ENCODE results near the gene SYNE1. TPM values are rescaled to one million over a fixed set of nuclear protein-coding genes. Genes with fewer than 3 reads are reported as not detected.
A peak's percentile ranks its signal among the peaks of the same experiment; 100 is the strongest.

SYNE1 gene
- total RNA-seq, 2 experiments from 2014 or later, result 17.7 to 24.0 TPM

DNA sequence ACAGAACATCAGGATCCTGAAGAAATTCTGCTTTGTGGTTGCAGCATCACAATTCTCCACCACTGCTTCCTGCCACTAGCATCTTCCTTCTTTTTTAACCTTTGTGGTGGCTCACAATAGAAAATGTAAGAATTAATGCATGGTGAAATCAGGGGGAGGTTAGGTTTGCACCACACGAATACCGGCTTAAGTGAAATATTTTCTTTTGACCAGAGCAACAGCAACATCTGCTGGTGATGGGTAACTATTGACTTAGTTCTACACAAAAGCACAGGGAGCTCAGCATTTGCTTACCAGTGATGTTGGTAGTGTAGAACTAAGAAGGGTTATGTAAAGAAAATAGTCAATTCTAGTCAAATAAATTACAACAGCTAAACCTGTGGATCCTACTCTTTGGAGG is 280.5 kb downstream of the SYNE1 start:
- H3K4me3 Mint-ChIP-seq, result no peak overlapping the region
- H3K27me3 Mint-ChIP-seq (ENCODE audit: low read depth), result no peaks in the 10 kb centered on the region
- H3K27ac Mint-ChIP-seq, result no peak overlapping the region
- no peaks in the 10 kb centered on the region for H3K36me3 Mint-ChIP-seq (ENCODE audit: low read depth)
- H3K9me3 Mint-ChIP-seq, result no peaks in the 10 kb centered on the region
- peak; percentile 16 for DNase-seq
- intact Hi-C loops (cut with micrococcal nuclease), result loop anchor here (1.0 to 5.0 kb wide), 6 partner anchors 54 to 681 kb away; no protein-coding TSS in a partner anchor
- H3K4me1 Mint-ChIP-seq (ENCODE audit: low read depth), result peaks cover 2% of the 10 kb centered on the region
- CTCF ChIA-PET, result interaction anchor here (0.5 to 1.0 kb wide), 4 partner anchors 20 to 526 kb away, joined by 3 to 8 read pairs (median 4); no protein-coding TSS in a partner anchor

DNA sequence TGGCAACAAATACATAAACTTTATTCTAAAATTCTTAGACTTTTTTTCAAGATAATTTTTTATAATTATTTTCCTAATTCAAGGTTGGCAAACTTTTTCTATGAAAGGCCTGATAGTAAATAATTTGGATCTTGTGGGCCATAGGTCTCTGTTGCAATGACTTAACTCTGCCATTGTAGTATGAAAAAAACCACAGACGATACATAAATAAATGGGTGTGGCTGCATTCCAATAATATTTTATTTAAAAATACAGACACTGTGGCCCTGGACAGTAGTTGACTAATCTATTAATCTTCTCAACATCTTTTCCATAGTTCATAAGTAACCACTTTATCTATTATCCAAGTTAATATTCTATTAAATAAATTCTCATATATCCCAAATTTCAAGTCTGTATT is 281.1 kb downstream of the SYNE1 start:
- H3K27ac Mint-ChIP-seq, result no peak overlapping the region
- intact Hi-C loops (cut with micrococcal nuclease), result loop anchor here (1.0 to 5.0 kb wide), 6 partner anchors 54 to 681 kb away; no protein-coding TSS in a partner anchor
- no peak for DNase-seq
- H3K27me3 Mint-ChIP-seq (ENCODE audit: low read depth), result no peaks in the 10 kb centered on the region
- H3K4me1 Mint-ChIP-seq (ENCODE audit: low read depth), result peaks cover 2% of the 10 kb centered on the region
- H3K9me3 Mint-ChIP-seq, result no peaks in the 10 kb centered on the region
- H3K36me3 Mint-ChIP-seq (ENCODE audit: low read depth), result no peaks in the 10 kb centered on the region
- CTCF ChIA-PET, result no interaction called here
- H3K4me3 Mint-ChIP-seq, result no peak overlapping the region

DNA sequence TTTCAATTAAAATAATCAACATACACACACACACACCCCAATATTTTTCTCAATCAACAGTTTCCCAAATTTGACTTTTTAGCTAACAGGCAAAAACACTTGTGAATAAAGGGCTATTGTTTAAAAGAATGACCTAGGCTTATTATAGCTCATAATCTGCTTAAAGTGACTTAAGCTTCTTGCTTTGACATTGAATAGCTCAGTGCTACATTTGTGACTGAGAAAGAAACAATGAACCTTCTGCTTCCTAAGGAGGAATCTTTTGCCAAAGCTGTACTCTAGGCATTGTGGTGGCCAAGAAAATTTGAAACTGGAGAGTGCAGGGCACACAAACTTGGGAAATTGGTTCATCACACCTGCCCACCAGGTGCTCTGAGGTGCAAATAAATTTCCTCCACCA is 282.0 kb downstream of the SYNE1 start:
- H3K36me3 Mint-ChIP-seq (ENCODE audit: low read depth), result no peaks in the 10 kb centered on the region
- peaks cover 2% of the 10 kb centered on the region for H3K4me1 Mint-ChIP-seq (ENCODE audit: low read depth)
- intact Hi-C loops (cut with micrococcal nuclease), result loop anchor here (5.0 kb wide), 2 partner anchors 53 to 148 kb away; no protein-coding TSS in a partner anchor
- CTCF ChIA-PET, result interaction anchor here (0.7 to 0.8 kb wide), 2 partner anchors 113 to 204 kb away, joined by 3 read pairs; no protein-coding TSS in a partner anchor
- no peaks in the 10 kb centered on the region for H3K27me3 Mint-ChIP-seq (ENCODE audit: low read depth)
- no peak overlapping the region for H3K27ac Mint-ChIP-seq
- H3K9me3 Mint-ChIP-seq, result no peaks in the 10 kb centered on the region
- H3K4me3 Mint-ChIP-seq, result no peak overlapping the region
- no peak for DNase-seq

DNA sequence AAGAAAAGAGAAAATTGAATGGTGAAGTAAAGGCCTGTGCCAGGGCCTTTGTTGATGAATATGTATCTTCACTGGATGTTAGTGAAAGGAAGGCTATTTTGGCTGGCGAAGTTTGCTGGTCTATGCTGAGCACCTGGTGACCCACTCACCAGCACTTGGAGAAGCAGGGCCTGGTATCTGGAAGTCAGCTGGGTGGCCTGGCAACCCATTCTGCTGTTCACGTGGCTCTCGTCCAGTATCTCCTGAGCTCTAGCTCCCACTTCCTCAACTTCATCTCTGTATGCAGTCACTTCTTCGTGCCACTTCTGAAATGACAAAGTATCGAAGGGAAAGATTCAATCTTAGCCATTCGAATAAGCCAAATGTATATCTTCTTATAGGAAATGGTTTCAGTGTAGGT is 283.7 kb downstream of the SYNE1 start:
- no peaks in the 10 kb centered on the region for H3K9me3 Mint-ChIP-seq
- peaks cover 2% of the 10 kb centered on the region for H3K4me1 Mint-ChIP-seq (ENCODE audit: low read depth)
- no peak overlapping the region for H3K4me3 Mint-ChIP-seq
- H3K27ac Mint-ChIP-seq, result no peak overlapping the region
- intact Hi-C loops (cut with micrococcal nuclease), result no loop called here
- no peaks in the 10 kb centered on the region for H3K36me3 Mint-ChIP-seq (ENCODE audit: low read depth)
- CTCF ChIA-PET, result no interaction called here
- no peak for DNase-seq
- no peaks in the 10 kb centered on the region for H3K27me3 Mint-ChIP-seq (ENCODE audit: low read depth)

DNA sequence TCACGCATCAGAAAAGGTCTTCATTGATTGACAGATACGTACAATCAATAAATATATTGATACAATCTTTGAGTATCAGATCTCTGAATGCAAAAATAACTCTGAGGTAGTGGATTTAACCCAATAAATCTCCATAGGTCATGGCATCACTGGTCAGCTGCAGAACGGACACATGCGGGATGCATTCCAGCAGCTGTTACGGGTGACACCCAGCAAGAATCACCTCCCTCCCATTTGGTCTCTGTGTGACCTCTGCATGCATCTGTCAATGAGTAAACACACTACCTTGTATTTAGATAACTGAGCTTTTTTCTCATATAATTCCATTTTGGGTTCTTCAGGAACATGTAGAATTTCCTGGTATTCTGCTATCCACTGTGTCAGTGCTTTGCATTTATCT is 285.4 kb downstream of the SYNE1 start:
- CTCF ChIA-PET, result interaction anchor here (1.1 to 1.5 kb wide), 2 partner anchors 13 to 14 kb away, joined by 4 read pairs; no protein-coding TSS in a partner anchor
- H3K4me1 Mint-ChIP-seq (ENCODE audit: low read depth), result peaks cover 2% of the 10 kb centered on the region
- no peaks in the 10 kb centered on the region for H3K9me3 Mint-ChIP-seq
- H3K4me3 Mint-ChIP-seq, result no peak overlapping the region
- no peaks in the 10 kb centered on the region for H3K27me3 Mint-ChIP-seq (ENCODE audit: low read depth)
- H3K27ac Mint-ChIP-seq, result no peak overlapping the region
- DNase-seq, result no peak
- intact Hi-C loops (cut with micrococcal nuclease), result no loop called here
- no peaks in the 10 kb centered on the region for H3K36me3 Mint-ChIP-seq (ENCODE audit: low read depth)

DNA sequence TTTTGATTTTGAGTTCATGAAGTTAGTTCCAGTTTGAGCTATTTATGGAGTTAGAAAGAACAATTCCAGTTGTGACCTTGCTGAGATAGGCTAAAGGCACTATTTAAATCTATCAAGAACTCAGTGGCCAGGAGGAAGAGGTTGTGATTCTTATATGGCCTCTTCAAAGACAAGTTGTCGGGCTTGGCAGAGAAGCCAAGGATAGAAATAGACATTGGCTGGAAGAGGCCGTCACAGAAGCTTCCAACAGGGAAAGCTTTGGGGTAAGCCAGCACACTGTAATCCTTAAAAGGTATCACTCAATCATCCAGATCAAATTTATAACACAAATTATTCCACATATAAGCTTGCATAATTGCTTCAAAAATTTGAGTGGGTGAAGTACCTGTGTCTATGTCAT is 286.1 kb downstream of the SYNE1 start:
- H3K36me3 Mint-ChIP-seq (ENCODE audit: low read depth), result no peaks in the 10 kb centered on the region
- H3K4me1 Mint-ChIP-seq (ENCODE audit: low read depth), result no peaks in the 10 kb centered on the region
- no peaks in the 10 kb centered on the region for H3K9me3 Mint-ChIP-seq
- CTCF ChIA-PET, result interaction anchor here (0.5 to 1.5 kb wide), 3 partner anchors 12 to 1980 kb away, joined by 3 to 4 read pairs (median 4); no protein-coding TSS in a partner anchor
- no peak overlapping the region for H3K27ac Mint-ChIP-seq
- no peak overlapping the region for H3K4me3 Mint-ChIP-seq
- intact Hi-C loops (cut with micrococcal nuclease), result no loop called here
- H3K27me3 Mint-ChIP-seq (ENCODE audit: low read depth), result no peaks in the 10 kb centered on the region
- no peak for DNase-seq

DNA sequence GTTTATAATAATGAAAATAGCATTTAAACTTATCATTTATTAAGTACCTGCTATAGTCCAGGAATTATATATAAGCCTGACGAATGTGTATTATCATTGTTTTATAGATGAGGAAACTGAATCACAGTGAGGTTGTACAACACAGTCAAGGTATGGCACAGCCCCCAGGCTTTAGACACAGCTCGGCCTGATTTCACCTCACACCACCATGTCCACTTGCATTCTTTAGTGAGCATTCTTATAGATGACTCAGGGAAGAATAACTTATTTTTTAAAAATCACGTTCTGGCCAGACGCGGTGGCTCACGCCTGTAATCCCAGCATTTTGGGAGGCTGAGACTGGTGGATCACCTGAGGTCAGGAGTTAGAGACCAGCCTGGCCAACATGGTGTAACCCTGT is 289.0 kb downstream of the SYNE1 start:
- Mint-ChIP-seq H3K4me3 (no peak overlapping the region), H3K4me1 (ENCODE audit: low read depth) (no peaks in the 10 kb centered on the region), H3K27me3 (ENCODE audit: low read depth) (no peaks in the 10 kb centered on the region), H3K36me3 (ENCODE audit: low read depth) (no peaks in the 10 kb centered on the region), H3K27ac (no peak overlapping the region), H3K9me3 (no peaks in the 10 kb centered on the region)
- intact Hi-C loops (cut with micrococcal nuclease), result no loop called here
- no peak for DNase-seq
- CTCF ChIA-PET, result no interaction called here

DNA sequence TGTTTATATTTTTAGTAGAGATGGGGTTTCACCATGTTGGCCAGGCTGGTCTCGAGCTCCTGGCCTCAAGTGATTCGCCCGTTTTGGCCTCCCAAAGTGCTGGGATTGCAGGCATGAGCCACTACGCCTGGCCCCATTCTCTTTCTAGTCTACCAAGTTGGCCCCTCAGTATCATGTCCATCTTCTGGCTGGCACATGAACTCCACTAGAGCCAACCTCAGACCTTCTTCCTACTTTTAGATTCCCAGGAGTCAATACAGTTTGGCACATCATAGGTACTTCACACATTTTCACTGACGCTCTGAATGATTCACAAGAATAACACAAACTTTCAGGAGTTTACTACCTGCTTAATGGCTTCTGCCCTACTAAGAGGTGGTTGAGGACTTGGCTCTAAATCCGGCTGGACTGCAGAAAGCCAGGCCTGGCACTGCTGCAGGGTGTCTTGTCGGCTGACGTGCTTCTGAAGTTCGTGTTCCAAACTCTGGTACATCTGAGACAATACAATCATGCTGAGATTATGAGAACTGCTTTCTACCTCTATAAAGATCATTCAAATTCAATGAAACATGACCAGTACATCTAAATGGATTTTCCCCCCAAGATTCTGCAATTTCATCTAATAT is 293.3 kb downstream of the SYNE1 start:
- Mint-ChIP-seq H3K36me3 (ENCODE audit: low read depth) (no peaks in the 10 kb centered on the region), H3K4me1 (ENCODE audit: low read depth) (no peaks in the 10 kb centered on the region), H3K27me3 (ENCODE audit: low read depth) (no peaks in the 10 kb centered on the region), H3K4me3 (no peak overlapping the region), H3K9me3 (no peaks in the 10 kb centered on the region), H3K27ac (no peak overlapping the region)
- CTCF ChIA-PET, result no interaction called here
- intact Hi-C loops (cut with micrococcal nuclease), result no loop called here
- DNase-seq, result no peak

DNA sequence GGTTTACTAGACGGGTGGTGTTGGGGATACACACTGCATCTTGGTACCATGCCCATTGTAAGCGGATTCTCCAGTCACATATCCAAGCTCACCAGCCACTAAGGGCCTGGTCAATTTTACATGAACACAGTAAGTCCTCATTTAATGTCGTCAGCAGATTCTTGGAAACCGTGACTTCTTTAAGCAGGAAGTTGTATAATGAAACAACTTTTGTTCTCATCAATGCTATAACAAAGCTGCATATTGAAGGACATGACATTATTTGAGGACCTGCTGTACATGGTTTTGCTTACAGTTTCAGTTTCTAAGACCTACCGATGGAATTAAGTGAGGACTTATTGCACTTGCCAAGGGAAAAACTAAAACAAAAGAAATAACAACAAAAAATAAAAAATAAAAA is 295.6 kb downstream of the SYNE1 start:
- H3K36me3 Mint-ChIP-seq (ENCODE audit: low read depth), result no peaks in the 10 kb centered on the region
- no peaks in the 10 kb centered on the region for H3K9me3 Mint-ChIP-seq
- intact Hi-C loops (cut with micrococcal nuclease), result no loop called here
- H3K27ac Mint-ChIP-seq, result no peak overlapping the region
- H3K4me3 Mint-ChIP-seq, result no peak overlapping the region
- no peaks in the 10 kb centered on the region for H3K27me3 Mint-ChIP-seq (ENCODE audit: low read depth)
- DNase-seq, result no peak
- CTCF ChIA-PET, result no interaction called here
- no peaks in the 10 kb centered on the region for H3K4me1 Mint-ChIP-seq (ENCODE audit: low read depth)

DNA sequence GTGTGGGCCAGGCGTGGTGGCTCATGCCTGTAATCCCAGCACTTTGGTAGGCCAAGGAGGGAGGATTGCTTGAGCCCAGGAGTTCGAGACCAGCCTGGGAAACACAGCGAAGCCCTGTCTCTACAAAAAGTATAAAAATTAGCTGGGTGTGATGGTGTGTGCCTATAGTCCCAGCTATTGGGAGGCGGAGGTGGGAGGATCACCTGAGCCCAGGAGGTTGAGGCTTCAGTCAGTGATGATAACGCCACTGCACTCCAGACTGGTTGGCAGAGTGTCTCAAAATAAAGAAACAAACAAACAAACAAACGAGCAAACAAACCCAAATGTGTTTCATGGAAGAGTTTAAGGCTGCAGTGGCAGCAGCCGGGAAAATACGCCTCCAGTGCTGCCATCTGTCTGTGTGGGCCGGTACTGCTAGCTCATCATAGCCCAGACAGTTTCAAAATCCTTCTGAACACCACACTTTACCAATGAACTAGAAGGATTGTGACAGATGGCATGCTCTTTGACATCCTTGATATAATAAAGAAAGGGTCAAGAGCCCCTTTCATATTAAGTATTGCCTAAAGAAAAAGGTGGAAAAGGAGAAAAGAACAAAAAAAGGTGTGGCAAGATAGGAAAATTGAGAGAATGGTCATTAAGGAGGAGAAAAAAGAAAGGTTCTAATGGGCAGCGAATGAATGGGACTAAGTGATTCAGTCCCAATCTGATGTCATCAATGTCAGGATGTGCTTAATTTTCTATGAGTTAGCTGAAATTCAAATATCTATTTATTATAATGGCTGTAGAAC is 298.6 kb downstream of the SYNE1 start:
- Mint-ChIP-seq H3K9me3 (no peaks in the 10 kb centered on the region), H3K27ac (no peak overlapping the region), H3K4me1 (ENCODE audit: low read depth) (no peaks in the 10 kb centered on the region), H3K27me3 (ENCODE audit: low read depth) (no peaks in the 10 kb centered on the region), H3K4me3 (no peak overlapping the region), H3K36me3 (ENCODE audit: low read depth) (no peaks in the 10 kb centered on the region)
- CTCF ChIA-PET, result interaction anchor here (0.6 to 4.7 kb wide), 25 partner anchors 11 to 657 kb away, joined by 3 to 57 read pairs (median 4); no protein-coding TSS in a partner anchor
- intact Hi-C loops (cut with micrococcal nuclease), result loop anchor here (1.0 kb wide), 5 partner anchors 36 to 648 kb away; no protein-coding TSS in a partner anchor
- DNase-seq, result peak; percentile 69

DNA sequence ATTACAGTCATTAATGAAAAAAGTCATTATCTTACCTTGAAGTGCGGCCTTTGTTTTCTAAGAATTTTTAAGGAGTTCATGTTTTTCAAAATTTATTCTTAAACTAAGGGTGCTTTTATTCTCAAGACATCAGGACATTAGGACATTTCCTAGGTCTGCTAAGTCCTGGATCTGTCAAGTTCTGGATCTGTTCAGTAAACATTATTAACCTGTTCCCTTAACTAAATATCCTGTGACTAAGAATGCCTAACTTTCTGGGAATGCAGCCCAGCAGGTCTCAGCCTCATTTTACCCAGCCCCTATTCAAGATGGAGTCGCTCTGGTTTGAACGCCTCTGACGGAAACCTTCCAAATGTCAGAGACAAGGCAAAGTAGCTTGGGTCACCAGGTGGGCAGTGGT is 302.6 kb downstream of the SYNE1 start:
- no peak for DNase-seq
- no peak overlapping the region for H3K27ac Mint-ChIP-seq
- intact Hi-C loops (cut with micrococcal nuclease), result no loop called here
- H3K36me3 Mint-ChIP-seq (ENCODE audit: low read depth), result no peaks in the 10 kb centered on the region
- no peaks in the 10 kb centered on the region for H3K4me1 Mint-ChIP-seq (ENCODE audit: low read depth)
- H3K27me3 Mint-ChIP-seq (ENCODE audit: low read depth), result no peaks in the 10 kb centered on the region
- CTCF ChIA-PET, result no interaction called here
- no peaks in the 10 kb centered on the region for H3K9me3 Mint-ChIP-seq
- no peak overlapping the region for H3K4me3 Mint-ChIP-seq

DNA sequence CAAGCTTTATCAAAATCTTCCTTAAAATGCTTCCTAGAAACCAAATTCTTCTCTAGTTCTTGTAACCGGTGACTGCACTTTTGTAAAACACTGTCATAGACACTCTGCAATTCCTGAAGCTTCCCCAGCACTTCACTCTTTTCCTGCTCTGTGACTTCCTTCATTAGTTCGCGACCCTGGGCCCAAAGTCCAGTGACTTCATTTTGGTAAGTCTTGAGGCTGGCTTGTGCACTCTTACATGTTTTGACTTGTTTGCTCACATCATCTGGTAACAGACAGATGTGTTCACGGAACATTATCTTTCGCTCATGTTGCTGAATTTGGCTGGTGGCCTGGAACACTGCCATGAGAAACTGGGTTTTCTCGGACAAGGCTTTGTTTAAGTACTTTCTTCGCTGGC is 306.2 kb downstream of the SYNE1 start:
- no peaks in the 10 kb centered on the region for H3K4me1 Mint-ChIP-seq (ENCODE audit: low read depth)
- no peaks in the 10 kb centered on the region for H3K27me3 Mint-ChIP-seq (ENCODE audit: low read depth)
- H3K36me3 Mint-ChIP-seq (ENCODE audit: low read depth), result no peaks in the 10 kb centered on the region
- CTCF ChIA-PET, result no interaction called here
- intact Hi-C loops (cut with micrococcal nuclease), result no loop called here
- no peak for DNase-seq
- no peaks in the 10 kb centered on the region for H3K9me3 Mint-ChIP-seq
- no peak overlapping the region for H3K4me3 Mint-ChIP-seq
- H3K27ac Mint-ChIP-seq, result no peak overlapping the region
